Omental fat pad (tissue), 4 donors: ENCODE results near the gene MXD1. TPM values are rescaled to one million over a fixed set of nuclear protein-coding genes. Genes with fewer than 3 reads are reported as not detected.
"Not testable (repeated sequence)": the region's sequence is repeated elsewhere in the genome, so short reads cannot be mapped to it uniquely, and the experiment has no call there.

Experiments
- ATAC-seq: fragments of 150-250 bp; one replicate; pipeline ENCODE4 v1.9.1; 2016; ENCODE audit warnings: mild to moderate bottlenecking, moderate library complexity; ENCODE audit not compliant: low FRiP score
- DNase-seq: peaks from one replicate; pipeline ENCODE4 v3.0.0-alpha.2; 2019; ENCODE audit warnings: low spot score
- total RNA-seq, 4 donors: library from RNA; depleted of rRNA; stranded (reverse); fragments of >200 nt; gene quantifications; one replicate each; pipeline ENCODE4 v1.1.0, GENCODE V29; 2016
- TF ChIP-seq, protein P1 (sequence below), 3 donors: fragments of 450-650 bp; IDR thresholded peaks; one replicate each; pipeline ENCODE4 v1.5.1; 2016 to 2017; ENCODE audit warnings: antibody characterized with exemption in 3 of 3, mild to moderate bottlenecking in 3 of 3, moderate library complexity in 2 of 3

The MXD1 gene, protein sequence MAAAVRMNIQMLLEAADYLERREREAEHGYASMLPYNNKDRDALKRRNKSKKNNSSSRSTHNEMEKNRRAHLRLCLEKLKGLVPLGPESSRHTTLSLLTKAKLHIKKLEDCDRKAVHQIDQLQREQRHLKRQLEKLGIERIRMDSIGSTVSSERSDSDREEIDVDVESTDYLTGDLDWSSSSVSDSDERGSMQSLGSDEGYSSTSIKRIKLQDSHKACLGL
- total RNA-seq: 10 to 100 TPM; 13.0 to 34.4 (median 22.4) TPM

DNA sequence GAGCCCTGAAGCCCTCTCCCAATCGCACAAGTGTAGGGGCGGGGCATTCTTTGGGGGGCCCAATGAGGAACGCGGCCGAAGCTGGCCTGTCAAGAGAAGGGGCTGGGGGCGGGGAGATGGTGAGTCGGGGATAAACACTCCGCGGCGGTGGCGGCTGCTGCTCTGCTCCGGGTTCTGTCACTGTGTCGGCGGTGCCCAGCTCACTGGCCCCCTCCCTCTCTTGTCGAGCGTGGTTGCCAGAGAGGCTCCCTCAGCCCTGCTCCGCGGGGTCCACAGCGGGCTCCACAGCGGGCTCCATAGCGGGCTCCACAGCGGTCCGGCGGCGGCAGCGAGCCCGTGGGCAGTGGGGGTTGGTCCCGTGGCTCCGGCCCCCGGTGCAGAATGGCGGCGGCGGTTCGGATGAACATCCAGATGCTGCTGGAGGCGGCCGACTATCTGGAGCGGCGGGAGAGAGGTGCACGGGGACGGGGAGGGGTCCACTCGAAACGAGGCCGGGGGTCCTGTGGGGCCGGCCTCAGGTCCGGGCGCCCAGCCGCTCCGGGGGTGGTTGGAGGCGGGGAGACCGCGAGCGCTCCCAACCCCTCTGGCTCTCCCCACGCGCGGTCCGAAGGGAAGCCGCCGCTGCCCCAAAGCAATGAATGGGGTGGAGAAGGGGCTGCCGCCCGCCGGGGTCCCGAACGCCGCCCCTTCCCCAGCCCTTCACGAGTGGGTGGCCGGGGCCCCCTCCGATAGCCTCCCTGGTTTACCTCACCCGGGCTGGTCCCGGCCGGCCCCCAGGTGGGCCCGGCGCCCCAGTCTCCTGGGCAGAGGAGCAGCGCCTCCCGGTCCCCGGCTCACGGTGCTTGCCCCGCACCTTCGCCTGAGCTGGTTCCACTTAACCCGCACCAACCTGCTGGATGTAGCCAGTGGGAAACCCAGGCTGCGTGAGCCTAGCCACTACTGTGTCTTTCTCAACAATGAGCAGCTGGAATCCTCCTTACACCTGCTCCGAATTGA, at the start of gene MXD1:
Gene MXD1, plus strand, starts transcription at position 160 of the 996 bp plus-strand sequence. Its CDS starts 222 bp downstream, at position 382.
- TF ChIP-seq, protein P1, sequence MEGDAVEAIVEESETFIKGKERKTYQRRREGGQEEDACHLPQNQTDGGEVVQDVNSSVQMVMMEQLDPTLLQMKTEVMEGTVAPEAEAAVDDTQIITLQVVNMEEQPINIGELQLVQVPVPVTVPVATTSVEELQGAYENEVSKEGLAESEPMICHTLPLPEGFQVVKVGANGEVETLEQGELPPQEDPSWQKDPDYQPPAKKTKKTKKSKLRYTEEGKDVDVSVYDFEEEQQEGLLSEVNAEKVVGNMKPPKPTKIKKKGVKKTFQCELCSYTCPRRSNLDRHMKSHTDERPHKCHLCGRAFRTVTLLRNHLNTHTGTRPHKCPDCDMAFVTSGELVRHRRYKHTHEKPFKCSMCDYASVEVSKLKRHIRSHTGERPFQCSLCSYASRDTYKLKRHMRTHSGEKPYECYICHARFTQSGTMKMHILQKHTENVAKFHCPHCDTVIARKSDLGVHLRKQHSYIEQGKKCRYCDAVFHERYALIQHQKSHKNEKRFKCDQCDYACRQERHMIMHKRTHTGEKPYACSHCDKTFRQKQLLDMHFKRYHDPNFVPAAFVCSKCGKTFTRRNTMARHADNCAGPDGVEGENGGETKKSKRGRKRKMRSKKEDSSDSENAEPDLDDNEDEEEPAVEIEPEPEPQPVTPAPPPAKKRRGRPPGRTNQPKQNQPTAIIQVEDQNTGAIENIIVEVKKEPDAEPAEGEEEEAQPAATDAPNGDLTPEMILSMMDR (IDR thresholded peaks at IDR 0.05): no peak
- ATAC-seq (peak; percentile 97), DNase-seq (peak; percentile 98)

DNA sequence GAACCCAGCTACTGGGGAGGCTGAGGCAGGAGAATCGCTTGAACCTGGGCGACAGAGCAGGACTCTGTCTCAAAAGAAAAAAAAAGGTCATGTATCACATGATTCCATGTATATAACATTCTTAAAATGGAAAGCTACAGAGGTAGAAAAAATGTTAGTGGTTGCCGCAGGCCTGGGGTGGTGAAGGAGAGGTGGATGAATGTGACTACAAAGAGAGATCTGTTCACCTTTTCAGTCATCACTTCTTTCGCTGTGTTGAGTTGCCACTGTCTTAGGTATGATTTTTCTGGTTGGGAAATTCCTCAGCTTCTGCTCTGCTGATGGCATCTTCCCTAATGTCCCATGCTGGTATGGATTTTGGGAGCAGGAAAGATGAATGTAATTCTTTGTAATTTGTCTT, 26.5 kb upstream of the MXD1 start:
- ATAC-seq (no peak), DNase-seq (no peak)
- TF ChIP-seq, protein P1 (IDR thresholded peaks at IDR 0.05): no peak

DNA sequence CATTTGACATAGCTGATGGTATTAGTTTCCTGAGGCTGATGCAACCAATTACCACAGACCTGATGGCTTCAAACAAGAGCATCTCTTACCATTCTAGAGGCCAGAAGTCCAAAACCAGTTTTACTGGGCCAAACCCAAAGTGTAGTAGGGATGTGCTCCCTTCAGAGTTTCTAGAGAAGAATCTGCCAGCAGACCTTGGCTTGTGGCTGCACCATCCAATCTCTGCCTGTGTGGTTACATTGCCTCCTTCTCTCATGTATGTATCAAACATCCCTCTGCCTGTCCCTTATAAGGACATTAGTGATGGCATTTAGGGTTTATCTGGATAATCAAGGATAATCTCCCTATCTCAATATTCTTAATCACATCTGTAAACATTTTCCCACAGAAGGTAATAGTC, 25.6 kb upstream of the MXD1 start:
- TF ChIP-seq, protein P1 (IDR thresholded peaks at IDR 0.05): no peak
- no peak for ATAC-seq
- DNase-seq: no peak

DNA sequence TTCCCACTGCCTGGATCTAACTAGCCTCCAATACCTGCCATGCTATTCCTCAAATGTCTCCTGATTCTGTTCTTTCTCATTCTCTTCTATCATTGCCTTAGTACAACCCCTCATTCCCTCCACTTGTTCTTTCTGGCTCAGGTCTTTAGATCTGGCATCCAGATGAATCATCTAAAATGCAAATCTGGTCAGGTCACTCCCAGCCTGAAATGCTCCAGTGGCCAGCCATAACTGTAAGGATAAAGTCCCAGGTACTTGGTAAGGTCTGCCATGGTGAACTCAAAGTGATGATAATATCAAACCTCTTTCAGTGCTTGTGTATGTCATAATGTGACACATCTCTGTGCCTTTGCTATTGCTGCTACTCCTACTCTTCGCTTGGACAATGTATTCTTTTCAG, 24.0 kb upstream of the MXD1 start:
- no peak for ATAC-seq
- DNase-seq: no peak
- TF ChIP-seq, protein P1 (IDR thresholded peaks at IDR 0.05): no peak

DNA sequence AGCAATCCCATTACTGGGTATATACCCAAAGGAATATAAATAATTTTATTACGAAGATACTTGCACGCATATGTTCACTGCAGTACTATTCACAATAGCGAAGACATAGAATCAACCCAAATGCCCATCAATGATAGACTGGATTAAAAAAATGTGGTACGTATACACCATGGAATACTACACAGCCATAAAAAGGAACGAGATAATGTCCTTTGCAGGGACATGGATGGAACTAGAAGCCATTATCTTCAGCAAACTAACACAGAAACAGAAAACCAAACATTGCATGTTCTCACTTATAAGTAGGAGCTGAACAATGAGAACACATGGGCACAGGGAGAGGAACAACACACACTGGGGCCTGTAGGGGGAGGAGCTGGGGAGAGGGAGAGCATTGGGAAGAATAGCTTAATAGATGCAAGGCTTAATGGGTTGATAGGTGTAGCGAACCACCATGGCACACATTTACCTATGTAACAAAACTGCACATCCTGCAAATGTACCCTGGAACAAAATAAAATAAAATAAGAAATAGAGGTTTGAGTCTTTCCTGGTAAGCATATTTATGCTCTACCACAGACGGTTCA, 22.0 kb upstream of the MXD1 start:
- ATAC-seq: not testable (repeated sequence)

DNA sequence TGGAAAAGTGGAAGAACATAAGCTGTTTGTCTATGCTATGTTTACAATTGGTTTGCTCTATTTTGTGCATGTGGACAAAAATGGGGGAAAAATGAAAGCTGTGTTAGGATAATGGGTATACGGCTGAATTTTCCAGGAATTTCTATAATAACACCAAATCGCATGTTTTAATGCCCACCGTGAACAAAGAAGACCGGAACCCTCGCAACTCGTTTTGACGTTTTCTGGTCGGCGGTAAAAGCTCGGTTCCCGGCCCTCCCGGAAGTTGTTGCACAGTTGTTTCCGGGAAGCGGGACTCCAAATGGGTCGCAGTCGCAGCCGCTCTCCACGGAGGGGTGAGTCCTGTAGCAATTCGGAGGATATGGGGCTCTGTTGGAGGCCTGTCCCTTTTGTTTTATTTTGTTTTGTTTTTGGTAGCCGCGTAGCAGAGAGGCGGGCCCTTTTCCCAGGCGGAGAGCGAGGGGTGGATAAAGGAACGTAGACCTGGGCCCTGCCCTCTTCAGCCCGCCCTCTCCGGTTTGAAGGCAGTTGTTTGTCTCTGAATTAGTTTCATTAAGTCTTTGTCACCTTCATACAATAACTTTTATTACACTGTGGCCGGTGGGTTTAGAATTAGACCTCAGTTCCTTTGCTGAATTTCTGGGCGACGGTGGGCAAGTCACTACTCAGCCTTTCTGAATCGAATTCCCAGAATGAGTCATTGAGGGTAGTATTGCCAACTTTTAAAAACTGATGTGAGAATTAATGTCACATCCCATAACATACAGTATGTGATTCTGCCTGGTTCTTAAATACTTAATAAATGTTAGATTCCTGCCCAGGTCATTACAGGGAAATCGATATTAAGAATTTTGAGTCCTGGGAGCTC, 21.0 kb upstream of the MXD1 start, which contains the start of gene SNRNP27:
Gene SNRNP27, plus strand, starts transcription at position 273 of the 868 bp plus-strand sequence. Its CDS starts 29 bp downstream, at position 302.
- ATAC-seq (peak; percentile 79), DNase-seq (peak; percentile 50)
- TF ChIP-seq, protein P1 (IDR thresholded peaks at IDR 0.05): no peak

More for the DNA sequence above, 22.0 kb upstream of the MXD1 start:
- DNase-seq: not testable (repeated sequence)

DNA sequence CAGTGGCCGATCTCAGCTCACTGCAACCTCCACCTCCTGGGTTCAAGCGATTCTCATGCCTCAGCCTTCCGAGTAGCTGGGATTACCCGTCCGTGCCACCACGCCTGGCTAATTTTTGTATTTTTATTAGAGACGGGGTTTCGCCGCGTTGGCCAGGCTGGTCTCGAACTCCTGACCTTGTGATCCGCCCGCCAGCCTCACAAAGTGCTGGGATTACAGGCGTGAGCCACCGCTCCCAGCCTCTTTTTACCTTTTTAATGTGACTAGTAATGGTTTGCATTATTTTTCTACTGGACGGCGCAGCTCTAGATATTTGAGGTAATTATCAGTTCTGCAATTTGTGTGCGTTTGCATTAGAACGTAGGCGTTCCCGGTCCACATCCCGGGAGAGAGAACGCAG, 20.2 kb upstream of the MXD1 start:
- ATAC-seq, DNase-seq: not testable (repeated sequence)
